Stimulated activated memory B cell treated with anti-CD40 and anti-IgM and Interleukin-4, amounts not matched to agents 10 μg/mL and 1 μg/mL and 100 μg/mL, for 72 hours (primary cell): Measurements from ENCODE around the gene PIK3CB.
"Not testable (repeated sequence)": the region's sequence is repeated elsewhere in the genome, so short reads cannot be mapped to it uniquely, and the experiment has no call there.

Experiments used
- ATAC-seq: fragments of 150-1000 bp; cut with Tn5 transposase; 2 replicates; pipeline ENCODE4 v1.10.0; 2021
- H3K27ac Mint-ChIP-seq: one replicate; pipeline ENCODE4 v1.8.0; 2022; ENCODE audit warnings: mild to moderate bottlenecking, mixed read lengths
- H3K27me3 Mint-ChIP-seq: one replicate; pipeline ENCODE4 v1.8.0; 2022; ENCODE audit warnings: mixed read lengths
- H3K36me3 Mint-ChIP-seq: one replicate; pipeline ENCODE4 v1.8.0; 2022; ENCODE audit warnings: mixed read lengths
- H3K4me1 Mint-ChIP-seq: one replicate; pipeline ENCODE4 v1.8.0; 2022; ENCODE audit warnings: mixed read lengths
- H3K4me3 Mint-ChIP-seq: one replicate; pipeline ENCODE4 v1.8.0; 2022; ENCODE audit warnings: mild to moderate bottlenecking, moderate library complexity, mixed read lengths
- H3K9me3 Mint-ChIP-seq: one replicate; pipeline ENCODE4 v1.8.0; 2022; ENCODE audit warnings: mixed read lengths

The PIK3CB gene

GRCh38 chr3:138856799-138857198 lies 22.1 kb upstream of the PIK3CB start:
- Mint-ChIP-seq H3K27ac (no peak overlapping the region), H3K27me3 (peaks cover 10% of the 10 kb centered on the region), H3K9me3 (no peaks in the 10 kb centered on the region), H3K4me1 (peaks cover 5% of the 10 kb centered on the region), H3K36me3 (no peaks in the 10 kb centered on the region), H3K4me3 (no peak overlapping the region)
- no peak for ATAC-seq

GRCh38 chr3:138854940-138855339 lies 20.2 kb upstream of the PIK3CB start:
- H3K36me3 Mint-ChIP-seq, result no peaks in the 10 kb centered on the region

GRCh38 chr3:138854204-138854603 lies 19.5 kb upstream of the PIK3CB start:
- Mint-ChIP-seq H3K27me3 (peaks cover 10% of the 10 kb centered on the region), H3K36me3 (no peaks in the 10 kb centered on the region), H3K27ac (no peak overlapping the region), H3K4me3 (no peak overlapping the region), H3K4me1 (no peaks in the 10 kb centered on the region), H3K9me3 (no peaks in the 10 kb centered on the region)
- no peak for ATAC-seq

More at GRCh38 chr3:138854940-138855339, 20.2 kb upstream of the PIK3CB start:
- no peak for ATAC-seq
- H3K27me3 Mint-ChIP-seq, result peaks cover 10% of the 10 kb centered on the region
- H3K4me3 Mint-ChIP-seq, result no peak overlapping the region
- H3K27ac Mint-ChIP-seq, result no peak overlapping the region
- no peaks in the 10 kb centered on the region for H3K9me3 Mint-ChIP-seq
- no peaks in the 10 kb centered on the region for H3K4me1 Mint-ChIP-seq

GRCh38 chr3:138850151-138850550 lies 15.4 kb upstream of the PIK3CB start:
- Mint-ChIP-seq H3K4me1 (no peaks in the 10 kb centered on the region), H3K4me3 (no peak overlapping the region), H3K27ac (no peak overlapping the region), H3K27me3 (peaks cover 3% of the 10 kb centered on the region), H3K9me3 (no peaks in the 10 kb centered on the region), H3K36me3 (no peaks in the 10 kb centered on the region)
- ATAC-seq, result no peak

- no peak overlapping the region for H3K4me3 Mint-ChIP-seq
- H3K27me3 Mint-ChIP-seq, result no peaks in the 10 kb centered on the region
- no peaks in the 10 kb centered on the region for H3K36me3 Mint-ChIP-seq
- no peaks in the 10 kb centered on the region for H3K4me1 Mint-ChIP-seq
- no peak for ATAC-seq
- no peak overlapping the region for H3K27ac Mint-ChIP-seq
- no peaks in the 10 kb centered on the region for H3K9me3 Mint-ChIP-seq
Measured at GRCh38 chr3:138849222-138849940, 14.7 kb upstream of the PIK3CB start.

GRCh38 chr3:138848696-138849095 lies 14.0 kb upstream of the PIK3CB start:
- no peaks in the 10 kb centered on the region for H3K27me3 Mint-ChIP-seq
- H3K36me3 Mint-ChIP-seq, result no peaks in the 10 kb centered on the region
- no peak overlapping the region for H3K27ac Mint-ChIP-seq
- H3K4me1 Mint-ChIP-seq, result no peaks in the 10 kb centered on the region
- no peaks in the 10 kb centered on the region for H3K9me3 Mint-ChIP-seq
- no peak overlapping the region for H3K4me3 Mint-ChIP-seq
- no peak for ATAC-seq

GRCh38 chr3:138846824-138847223 lies 12.1 kb upstream of the PIK3CB start:
- H3K4me1 Mint-ChIP-seq, result peaks cover 14% of the 10 kb centered on the region
- not testable (repeated sequence) for H3K27ac Mint-ChIP-seq, ATAC-seq, H3K36me3 Mint-ChIP-seq, H3K9me3 Mint-ChIP-seq, H3K27me3 Mint-ChIP-seq, H3K4me3 Mint-ChIP-seq

GRCh38 chr3:138846262-138846791 lies 11.6 kb upstream of the PIK3CB start:
- H3K27ac Mint-ChIP-seq, result no peak overlapping the region
- H3K27me3 Mint-ChIP-seq, result no peaks in the 10 kb centered on the region
- ATAC-seq, result no peak
- H3K9me3 Mint-ChIP-seq, result no peaks in the 10 kb centered on the region
- no peaks in the 10 kb centered on the region for H3K36me3 Mint-ChIP-seq
- no peak overlapping the region for H3K4me3 Mint-ChIP-seq
- H3K4me1 Mint-ChIP-seq, result peaks cover 14% of the 10 kb centered on the region

- H3K9me3 Mint-ChIP-seq, result no peaks in the 10 kb centered on the region
- no peaks in the 10 kb centered on the region for H3K27me3 Mint-ChIP-seq
- H3K27ac Mint-ChIP-seq, result no peak overlapping the region
- no peak overlapping the region for H3K4me3 Mint-ChIP-seq
- H3K4me1 Mint-ChIP-seq, result peaks cover 14% of the 10 kb centered on the region
- no peak for ATAC-seq
- H3K36me3 Mint-ChIP-seq, result no peaks in the 10 kb centered on the region
Measured at GRCh38 chr3:138845771-138846173, 11.0 kb upstream of the PIK3CB start.

GRCh38 chr3:138845181-138845601 lies 10.5 kb upstream of the PIK3CB start:
- no peak for ATAC-seq
- no peak overlapping the region for H3K4me3 Mint-ChIP-seq
- no peaks in the 10 kb centered on the region for H3K9me3 Mint-ChIP-seq
- H3K27me3 Mint-ChIP-seq, result no peaks in the 10 kb centered on the region
- peaks cover 14% of the 10 kb centered on the region for H3K4me1 Mint-ChIP-seq
- no peaks in the 10 kb centered on the region for H3K36me3 Mint-ChIP-seq
- no peak overlapping the region for H3K27ac Mint-ChIP-seq

- ATAC-seq, result peak; percentile 70
- Mint-ChIP-seq H3K27ac (no peak overlapping the region), H3K36me3 (no peaks in the 10 kb centered on the region), H3K4me3 (no peak overlapping the region), H3K9me3 (no peaks in the 10 kb centered on the region), H3K27me3 (no peaks in the 10 kb centered on the region), H3K4me1 (peaks cover 14% of the 10 kb centered on the region)
Measured at GRCh38 chr3:138842483-138843188, 7.9 kb upstream of the PIK3CB start.

- H3K27ac Mint-ChIP-seq, H3K9me3 Mint-ChIP-seq, H3K36me3 Mint-ChIP-seq, ATAC-seq, H3K4me3 Mint-ChIP-seq, H3K27me3 Mint-ChIP-seq: not testable (repeated sequence)
- peaks cover 28% of the 10 kb centered on the region for H3K4me1 Mint-ChIP-seq
Measured at GRCh38 chr3:138838385-138838784, 3.7 kb upstream of the PIK3CB start.

- Mint-ChIP-seq H3K4me3 (peak overlapping the region; percentile 97), H3K4me1 (peaks cover 26% of the 10 kb centered on the region), H3K27ac (peak overlapping the region; percentile 97)
- not testable (repeated sequence) for ATAC-seq, H3K9me3 Mint-ChIP-seq, H3K36me3 Mint-ChIP-seq, H3K27me3 Mint-ChIP-seq
Measured at GRCh38 chr3:138835846-138836245, 1.1 kb upstream of the PIK3CB start.

- Mint-ChIP-seq H3K9me3 (no peaks in the 10 kb centered on the region), H3K27ac (peak overlapping the region; percentile 97), H3K36me3 (peaks cover 1% of the 10 kb centered on the region), H3K4me1 (peaks cover 28% of the 10 kb centered on the region), H3K4me3 (peak overlapping the region; percentile 97), H3K27me3 (no peaks in the 10 kb centered on the region)
- no peak for ATAC-seq
Measured at GRCh38 chr3:138835397-138835757, 649 bp upstream of the PIK3CB start.

GRCh38 chr3:138833899-138834595 lies 681 bp downstream of the PIK3CB start:
- Mint-ChIP-seq H3K27ac (peak overlapping the region; percentile 97), H3K27me3 (no peaks in the 10 kb centered on the region), H3K4me3 (peak overlapping the region; percentile 97), H3K36me3 (peaks cover 13% of the 10 kb centered on the region), H3K9me3 (no peaks in the 10 kb centered on the region), H3K4me1 (peaks cover 40% of the 10 kb centered on the region)
- peak; percentile 79 for ATAC-seq
